ENCODE results near the gene TEX261. TPM values are rescaled to one million over a fixed set of nuclear protein-coding genes. Genes with fewer than 3 reads are reported as not detected.
"Not testable (repeated sequence)": the region's sequence is repeated elsewhere in the genome, so short reads cannot be mapped to it uniquely, and the experiment has no call there.

TEX261 gene
- 10 to 100 TPM; 36.1 to 38.7 (median 37.0) TPM for total RNA-seq

DNA sequence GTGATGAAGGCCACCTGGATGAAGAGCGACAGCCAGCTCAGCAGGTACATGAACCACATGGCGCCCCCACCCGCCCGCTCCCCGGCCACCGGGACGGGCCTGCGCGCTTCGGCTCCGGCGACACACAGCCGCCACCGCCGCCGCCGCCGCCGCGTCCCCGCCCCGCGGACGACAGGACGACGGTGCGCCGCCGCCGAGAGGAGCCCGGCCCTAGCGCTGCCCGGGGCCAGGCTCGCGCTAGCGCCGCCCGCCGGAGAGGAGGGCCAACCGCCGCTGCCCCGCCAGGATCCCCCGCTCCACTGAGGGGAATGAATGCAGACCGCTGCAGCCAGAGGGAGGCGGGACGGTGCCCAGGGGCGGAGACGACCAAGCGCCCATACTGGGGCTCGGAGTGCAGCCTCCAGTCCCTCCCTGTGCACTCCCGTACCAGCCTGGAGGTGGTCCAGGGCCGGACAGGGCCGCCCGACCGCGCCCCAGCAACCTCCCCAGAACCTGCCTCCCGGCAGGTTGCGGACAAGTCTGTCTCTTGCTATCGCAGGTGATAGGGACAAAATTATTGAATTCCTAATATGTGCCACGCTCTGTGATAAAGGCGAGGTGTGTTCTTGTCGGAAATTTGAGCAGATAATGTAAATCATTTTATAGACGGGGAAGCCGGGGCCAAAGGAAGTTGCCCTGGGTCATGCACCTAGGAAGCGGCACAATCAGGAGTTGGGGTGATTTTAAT, at the start of gene TEX261:
Gene TEX261 (minus strand): TSS at position 175 of the 727 bp plus-strand sequence. CDS start 116 bp downstream, at position 59.
- Histone ChIP-seq H3K27me3 (no peaks in the 10 kb centered on the region), H3K9me3 (no peaks in the 10 kb centered on the region), H3K36me3 (peaks cover 0 to 25% (median 3%) of the 10 kb centered on the region in 3 donors), H3K4me1 (peaks cover 0 to 52% (median 16%) of the 10 kb centered on the region in 4 donors), H3K4me3 (peak within 1 kb of the TSS; percentile 77 to 97 (median 89)), H3K27ac (peak within 1 kb of the TSS; percentile 84 to 91 (median 90))
- WGBS, 2 donors = 0% methylated on average over 9 to 27 of the region's 65 CpGs
- TF ChIP-seq, protein P1, sequence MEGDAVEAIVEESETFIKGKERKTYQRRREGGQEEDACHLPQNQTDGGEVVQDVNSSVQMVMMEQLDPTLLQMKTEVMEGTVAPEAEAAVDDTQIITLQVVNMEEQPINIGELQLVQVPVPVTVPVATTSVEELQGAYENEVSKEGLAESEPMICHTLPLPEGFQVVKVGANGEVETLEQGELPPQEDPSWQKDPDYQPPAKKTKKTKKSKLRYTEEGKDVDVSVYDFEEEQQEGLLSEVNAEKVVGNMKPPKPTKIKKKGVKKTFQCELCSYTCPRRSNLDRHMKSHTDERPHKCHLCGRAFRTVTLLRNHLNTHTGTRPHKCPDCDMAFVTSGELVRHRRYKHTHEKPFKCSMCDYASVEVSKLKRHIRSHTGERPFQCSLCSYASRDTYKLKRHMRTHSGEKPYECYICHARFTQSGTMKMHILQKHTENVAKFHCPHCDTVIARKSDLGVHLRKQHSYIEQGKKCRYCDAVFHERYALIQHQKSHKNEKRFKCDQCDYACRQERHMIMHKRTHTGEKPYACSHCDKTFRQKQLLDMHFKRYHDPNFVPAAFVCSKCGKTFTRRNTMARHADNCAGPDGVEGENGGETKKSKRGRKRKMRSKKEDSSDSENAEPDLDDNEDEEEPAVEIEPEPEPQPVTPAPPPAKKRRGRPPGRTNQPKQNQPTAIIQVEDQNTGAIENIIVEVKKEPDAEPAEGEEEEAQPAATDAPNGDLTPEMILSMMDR (IDR thresholded peaks at IDR 0.05) = peak; percentile 70 to 91 (median 81)
- TF ChIP-seq EP300 (IDR thresholded peaks at IDR 0.05) = peak in 1 of 2 donors; percentile 10
- TF ChIP-seq POLR2A (IDR thresholded peaks at IDR 0.05) = peak in 1 of 2 donors; percentile 54
- peak; percentile 64 to 71 for DNase-seq (ENCODE audit: low spot score in 2 of 2)

DNA sequence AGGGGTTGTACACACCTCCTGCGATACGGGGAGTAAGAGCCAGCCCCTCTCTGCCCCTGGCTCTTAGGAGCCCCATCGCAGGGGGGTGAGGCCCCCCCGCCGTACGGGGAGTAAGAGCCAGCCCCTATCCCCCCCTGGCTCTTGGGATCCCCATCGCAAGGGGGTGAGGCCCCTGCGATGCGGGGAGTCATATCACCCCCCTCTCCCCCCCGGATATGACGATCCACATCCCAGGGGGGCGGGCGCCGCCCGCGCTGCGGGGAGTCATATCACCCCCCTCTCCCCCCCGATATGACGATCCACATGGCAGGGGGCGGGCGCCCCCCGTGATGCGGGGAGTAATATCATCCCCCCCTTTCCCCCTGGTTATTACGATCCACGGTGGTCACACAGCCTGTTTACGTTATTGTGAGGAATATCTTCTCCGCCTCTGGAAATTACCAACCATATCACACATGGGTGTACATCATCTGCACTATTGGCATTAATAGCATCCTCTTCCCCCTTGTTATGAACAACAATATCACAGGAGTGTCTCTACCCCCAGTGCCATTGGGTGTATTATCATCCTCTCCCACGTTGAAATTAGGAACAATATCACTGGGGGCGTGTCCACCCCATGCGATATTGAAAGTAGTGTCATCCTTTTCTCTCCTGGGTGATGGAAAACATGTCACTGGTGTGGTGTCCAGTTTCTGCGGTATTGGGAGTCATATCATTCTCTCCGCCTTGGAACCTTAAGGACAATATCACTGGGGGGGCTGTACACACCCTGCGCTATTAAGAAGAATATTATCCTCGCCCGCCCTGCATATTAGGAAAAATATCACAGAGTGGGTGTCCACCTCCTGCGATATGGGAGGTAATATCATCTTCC, 49.1 kb upstream of the TEX261 start:
- Histone ChIP-seq H3K27me3 (no peaks in the 10 kb centered on the region), H3K36me3 (no peaks in the 10 kb centered on the region), H3K9me3 (no peaks in the 10 kb centered on the region), H3K4me1 (no peaks in the 10 kb centered on the region), H3K4me3 (no peak overlapping the region), H3K27ac (no peak overlapping the region)
- WGBS, 2 donors = 79 to 83% methylated on average over 19 to 36 of the region's 36 CpGs
- no peak for DNase-seq (ENCODE audit: low spot score in 2 of 2)
- TF ChIP-seq POLR2A (IDR thresholded peaks at IDR 0.05) = no peak
- TF ChIP-seq, protein P1 (IDR thresholded peaks at IDR 0.05) = no peak
- TF ChIP-seq EP300 (IDR thresholded peaks at IDR 0.05) = no peak

DNA sequence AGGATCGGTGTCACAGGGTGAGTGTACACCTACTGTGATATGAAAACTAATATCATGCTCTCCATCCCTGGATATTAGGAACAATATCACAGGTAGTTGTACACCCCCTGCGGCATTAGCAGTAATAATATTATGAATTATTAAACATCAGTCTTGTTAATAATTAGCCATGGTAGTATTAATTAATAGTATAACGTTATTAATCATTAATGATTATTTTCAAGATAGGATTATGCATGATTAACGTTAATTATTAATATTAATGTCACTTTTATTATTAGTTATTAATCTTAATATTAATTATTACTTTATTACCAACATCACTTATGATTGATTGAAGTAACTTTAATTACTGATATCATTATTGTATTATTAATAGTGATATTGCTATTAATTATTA, 47.6 kb upstream of the TEX261 start:
- no peaks in the 10 kb centered on the region for H3K36me3 ChIP-seq
- H3K4me1 ChIP-seq = no peaks in the 10 kb centered on the region
- H3K9me3 ChIP-seq = no peaks in the 10 kb centered on the region
- H3K27ac ChIP-seq = no peak overlapping the region
- no peaks in the 10 kb centered on the region for H3K27me3 ChIP-seq
- DNase-seq (ENCODE audit: low spot score in 2 of 2) = no peak
- TF ChIP-seq POLR2A (IDR thresholded peaks at IDR 0.05) (no peak), EP300 (IDR thresholded peaks at IDR 0.05) (no peak)
- TF ChIP-seq, protein P1 (IDR thresholded peaks at IDR 0.05) = no peak
- 69 to 78% methylated on average over 4 of the region's 4 CpGs for WGBS, 2 donors
- H3K4me3 ChIP-seq = no peak overlapping the region

DNA sequence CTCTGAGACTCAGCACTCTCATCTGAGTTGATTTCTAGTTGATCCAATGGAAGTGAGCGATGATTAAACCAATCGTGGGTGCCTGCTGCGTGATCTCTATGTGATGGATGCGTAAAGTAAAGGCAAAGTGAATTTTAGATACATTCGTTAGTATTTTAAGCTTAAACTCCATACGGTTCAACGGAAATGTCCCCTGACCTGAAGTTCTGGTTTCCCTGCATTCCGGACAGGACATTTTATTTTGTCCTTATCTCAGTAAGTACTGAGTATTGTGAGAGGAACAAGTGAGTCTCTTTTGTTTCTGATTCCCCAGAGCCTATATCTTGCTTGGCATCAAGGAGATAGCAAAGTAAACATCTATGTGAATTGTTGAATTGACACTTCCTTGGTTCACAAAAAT, 41.6 kb upstream of the TEX261 start:
- DNase-seq (ENCODE audit: low spot score in 2 of 2); H3K4me1 ChIP-seq; H3K27ac ChIP-seq; H3K9me3 ChIP-seq; H3K4me3 ChIP-seq; H3K36me3 ChIP-seq; H3K27me3 ChIP-seq: not testable (repeated sequence)
- 91 to 95% methylated on average over 8 of the region's 8 CpGs for WGBS, 2 donors

DNA sequence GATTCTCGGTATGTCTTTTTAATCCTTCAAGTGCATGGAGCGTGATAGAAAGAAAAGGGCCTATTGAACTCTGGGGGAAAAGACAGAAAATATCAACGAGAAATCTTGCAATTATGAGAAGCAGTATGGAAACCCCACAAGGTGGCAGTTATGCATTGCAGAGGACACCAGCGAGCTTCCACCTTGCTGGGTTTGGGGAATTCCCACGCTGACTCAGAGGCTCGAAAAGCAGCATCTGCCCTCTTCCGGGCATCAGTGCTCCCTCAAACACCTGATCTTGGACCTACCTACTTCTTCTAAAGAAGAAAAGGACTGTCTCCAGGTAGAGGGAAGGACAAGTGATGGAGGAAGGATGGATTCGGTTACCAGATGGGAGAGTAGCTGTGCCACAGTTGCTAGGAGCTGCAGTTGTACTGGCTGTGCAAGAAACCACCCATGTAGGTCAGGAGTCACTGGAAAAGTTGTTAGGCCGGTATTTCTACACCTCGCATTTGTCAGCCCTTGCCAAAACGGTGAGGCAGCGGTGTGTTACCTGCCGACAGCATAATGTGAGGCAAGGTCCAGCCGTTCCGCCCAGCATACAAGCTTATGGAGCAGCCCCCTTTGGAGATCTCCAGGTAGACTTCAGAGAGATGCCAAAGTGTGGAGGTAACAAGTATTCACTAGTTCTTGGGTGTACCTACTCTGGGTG, 29.0 kb upstream of the TEX261 start:
- DNase-seq (ENCODE audit: low spot score in 2 of 2); H3K36me3 ChIP-seq; H3K4me3 ChIP-seq; H3K4me1 ChIP-seq; H3K27ac ChIP-seq; H3K9me3 ChIP-seq; H3K27me3 ChIP-seq: not testable (repeated sequence)
- TF ChIP-seq, protein P1 (IDR thresholded peaks at IDR 0.05) = peak in 1 of 5 experiments; percentile 3
- WGBS, 2 donors = 66 to 72% methylated on average over 15 of the region's 15 CpGs

DNA sequence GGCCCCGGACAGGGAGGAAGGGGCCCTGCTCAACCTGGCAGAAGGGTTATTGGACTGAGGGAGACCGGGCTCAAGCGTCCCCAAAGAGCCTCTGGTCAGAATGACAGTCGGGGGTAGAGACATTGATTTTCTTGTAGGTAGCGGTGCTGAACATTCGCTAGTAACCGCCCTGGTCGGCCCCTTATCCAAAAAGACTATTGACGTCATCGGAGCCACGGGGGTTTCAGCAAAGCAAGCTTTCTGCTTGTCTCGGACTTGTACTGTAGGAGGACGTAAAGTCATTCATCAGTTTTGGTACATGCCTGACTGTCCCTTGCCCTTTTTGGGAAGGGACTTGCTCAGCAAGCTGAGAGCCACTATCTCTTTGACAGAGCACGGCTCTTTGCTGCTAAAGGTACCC, 26.7 kb upstream of the TEX261 start:
- not testable (repeated sequence) for H3K27ac ChIP-seq

DNA sequence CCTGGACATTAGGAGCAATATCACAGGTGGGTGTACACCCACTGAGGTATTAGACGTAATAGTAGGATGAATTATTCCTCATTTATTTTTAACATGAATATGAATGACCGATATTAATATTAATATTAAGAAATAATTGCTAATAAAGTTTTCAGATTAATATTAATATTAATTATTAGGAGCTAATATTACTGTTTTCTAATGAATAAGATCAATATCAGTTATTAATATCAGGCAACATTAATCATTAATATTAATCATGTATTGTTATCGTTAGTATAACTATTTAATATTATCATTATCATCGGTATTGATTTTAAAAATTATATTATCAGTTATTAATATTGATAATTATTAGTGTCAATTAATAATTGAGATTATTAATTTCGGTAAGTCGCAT, 25.3 kb upstream of the TEX261 start:
- WGBS, 2 donors = 82 to 92% methylated on average over 6 of the region's 6 CpGs

More for the DNA sequence above, 26.7 kb upstream of the TEX261 start:
- H3K36me3 ChIP-seq; H3K27me3 ChIP-seq; H3K4me3 ChIP-seq; H3K4me1 ChIP-seq; H3K9me3 ChIP-seq; DNase-seq (ENCODE audit: low spot score in 2 of 2): not testable (repeated sequence)
- 67 to 71% methylated on average over 14 of the region's 14 CpGs for WGBS, 2 donors

More for the DNA sequence above, 25.3 kb upstream of the TEX261 start:
- H3K9me3 ChIP-seq; DNase-seq (ENCODE audit: low spot score in 2 of 2); H3K4me3 ChIP-seq; H3K36me3 ChIP-seq; H3K4me1 ChIP-seq; H3K27ac ChIP-seq; H3K27me3 ChIP-seq: not testable (repeated sequence)
